ENCODE data around the gene FTCD.

GRCh38 chr21:46159390-46159789 lies 4.0 kb upstream of the FTCD start:
- TF ChIP-seq, protein P1, sequence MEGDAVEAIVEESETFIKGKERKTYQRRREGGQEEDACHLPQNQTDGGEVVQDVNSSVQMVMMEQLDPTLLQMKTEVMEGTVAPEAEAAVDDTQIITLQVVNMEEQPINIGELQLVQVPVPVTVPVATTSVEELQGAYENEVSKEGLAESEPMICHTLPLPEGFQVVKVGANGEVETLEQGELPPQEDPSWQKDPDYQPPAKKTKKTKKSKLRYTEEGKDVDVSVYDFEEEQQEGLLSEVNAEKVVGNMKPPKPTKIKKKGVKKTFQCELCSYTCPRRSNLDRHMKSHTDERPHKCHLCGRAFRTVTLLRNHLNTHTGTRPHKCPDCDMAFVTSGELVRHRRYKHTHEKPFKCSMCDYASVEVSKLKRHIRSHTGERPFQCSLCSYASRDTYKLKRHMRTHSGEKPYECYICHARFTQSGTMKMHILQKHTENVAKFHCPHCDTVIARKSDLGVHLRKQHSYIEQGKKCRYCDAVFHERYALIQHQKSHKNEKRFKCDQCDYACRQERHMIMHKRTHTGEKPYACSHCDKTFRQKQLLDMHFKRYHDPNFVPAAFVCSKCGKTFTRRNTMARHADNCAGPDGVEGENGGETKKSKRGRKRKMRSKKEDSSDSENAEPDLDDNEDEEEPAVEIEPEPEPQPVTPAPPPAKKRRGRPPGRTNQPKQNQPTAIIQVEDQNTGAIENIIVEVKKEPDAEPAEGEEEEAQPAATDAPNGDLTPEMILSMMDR (conservative IDR thresholded peaks at IDR 0.05), result no peak
- no peak for TF ChIP-seq EZH2 (IDR thresholded peaks at IDR 0.05; ENCODE audit: low read depth)
